ENCODE measurements around the gene C1GALT1C1L.

- TF ChIP-seq POLR2AphosphoS5 (IDR thresholded peaks at IDR 0.05; ENCODE audit: low read depth, low read length) = no peak
- no peak for TF ChIP-seq POLR2A (IDR thresholded peaks at IDR 0.05; ENCODE audit: low read depth, low read length)
- no peak for TF ChIP-seq TAF1 (IDR thresholded peaks at IDR 0.05; ENCODE audit: borderline replicate concordance, low read depth, low read length)
Measured at GRCh38 chr2:43707255-43708015, 31.2 kb upstream of the C1GALT1C1L start.
